Suprapubic skin (tissue), 4 donors: Measurements from ENCODE around the gene KCNJ1. TPM values are rescaled to one million over a fixed set of nuclear protein-coding genes. Genes with fewer than 3 reads are reported as not detected.
A peak's percentile ranks its signal among the peaks of the same experiment; 100 is the strongest.

Experiments
- DNase-seq, 2 donors: peaks; one replicate each; pipeline ENCODE4 v3.0.0-alpha.2; 2019; ENCODE audit warnings: low spot score in 2 of 2
- H3K27ac ChIP-seq: fragments of 200-600 bp; sonication (generic); one replicate; pipeline ENCODE4 v1.5.1; 2019
- H3K27me3 ChIP-seq: fragments of 200-600 bp; sonication (generic); one replicate; pipeline ENCODE4 v1.5.1; 2019
- H3K36me3 ChIP-seq: fragments of 200-600 bp; sonication (generic); one replicate; pipeline ENCODE4 v1.5.1; 2019
- H3K4me1 ChIP-seq: fragments of 200-600 bp; sonication (generic); one replicate; pipeline ENCODE4 v1.5.1; 2019
- H3K4me3 ChIP-seq: fragments of 200-600 bp; sonication (generic); one replicate; pipeline ENCODE4 v1.5.1; 2019; ENCODE audit warnings: mild to moderate bottlenecking
- H3K9me3 ChIP-seq: fragments of 200-600 bp; sonication (generic); one replicate; pipeline ENCODE4 v1.5.1; 2019
- EP300 ChIP-seq: sonication (generic); formaldehyde crosslinking; IDR thresholded peaks from one replicate; pipeline ENCODE4 v1.6.1; 2017; ENCODE audit warnings: antibody characterized with exemption
- POLR2A ChIP-seq, 2 donors: fragments of 450-650 bp; IDR thresholded peaks; one replicate each; pipeline ENCODE4 v1.6.1; 2017; ENCODE audit warnings: antibody characterized with exemption in 2 of 2, mild to moderate bottlenecking in 2 of 2, moderate library complexity in 2 of 2
- POLR2AphosphoS5 ChIP-seq, 3 donors: sonication (generic); formaldehyde crosslinking; IDR thresholded peaks; one replicate each; pipeline ENCODE4 v1.6.1; 2017; ENCODE audit warnings: antibody characterized with exemption in 3 of 3
- WGBS: methylation state at CpG from one replicate; pipeline ENCODE4 v1.1.5; 2018; 5-methylcytosine and 5-hydroxymethylcytosine counted together
- total RNA-seq, 4 donors: library from RNA; depleted of rRNA; stranded (reverse); fragments of >200 nt; gene quantifications; one replicate each; pipeline ENCODE4 v1.1.0, GENCODE V29; 2016
- TF ChIP-seq, protein P1 (sequence below), 2 donors: fragments of 200-600 bp in 1 of 2; fragments of 450-650 bp in 1 of 2; sonication (generic) in 1 of 2; IDR thresholded peaks; one replicate each; pipeline ENCODE4 v1.5.1; 2016 to 2019; ENCODE audit warnings: antibody characterized with exemption in 2 of 2, mild to moderate bottlenecking in 1 of 2, moderate library complexity in 1 of 2

Gene KCNJ1
- total RNA-seq, 4 donors from 2014 or later = 0.18 to 3.0 TPM; not detected in 2

DNA sequence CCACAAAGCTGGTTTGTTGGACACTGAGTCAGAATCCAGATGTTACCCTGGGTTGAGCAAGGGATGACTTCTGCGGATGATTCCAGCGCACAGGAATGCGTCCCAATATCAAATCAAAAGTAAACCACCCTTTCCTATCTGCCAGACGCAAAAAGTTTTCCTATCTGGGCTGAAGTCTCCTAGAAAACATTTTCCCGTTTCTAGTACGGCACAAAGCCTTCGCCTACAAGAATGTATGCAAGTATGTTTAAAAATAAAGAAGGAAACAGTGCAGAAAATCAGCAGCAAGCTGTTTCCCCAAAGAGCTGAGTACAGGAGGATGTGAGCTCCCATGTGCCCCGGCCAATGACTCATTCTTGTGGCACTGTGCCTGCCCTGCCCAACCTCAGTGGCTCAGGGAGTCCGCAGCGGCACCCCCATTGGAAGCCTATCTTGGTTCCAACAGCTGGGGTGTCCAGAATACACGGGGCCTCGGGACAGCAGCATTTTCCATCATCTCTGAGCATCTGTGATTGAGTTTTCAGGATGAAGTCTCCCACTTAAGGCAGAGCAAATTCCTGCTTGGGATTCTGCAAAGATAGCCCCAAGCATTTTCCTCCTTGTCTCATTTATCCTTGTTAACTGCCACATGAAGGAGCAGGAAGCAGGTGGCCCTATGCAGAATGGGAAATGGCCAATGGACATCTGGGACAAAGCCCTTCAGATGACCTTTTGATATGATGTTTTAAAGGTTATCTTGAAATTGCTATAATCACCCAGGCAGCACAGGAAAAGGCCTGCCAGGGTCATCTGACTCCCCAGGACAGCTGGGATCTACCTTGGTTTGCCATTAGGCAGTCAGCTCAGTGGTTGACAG lies 41.5 kb upstream of the KCNJ1 start:
- peak in 1 of 2 donors; percentile 88 for DNase-seq
- Histone ChIP-seq H3K4me1 (peaks cover 48% of the 10 kb centered on the region), H3K36me3 (no peaks in the 10 kb centered on the region), H3K4me3 (peak overlapping the region; percentile 10), H3K9me3 (no peaks in the 10 kb centered on the region), H3K27ac (peak overlapping the region; percentile 59), H3K27me3 (no peaks in the 10 kb centered on the region)
- no peak for TF ChIP-seq EP300
- TF ChIP-seq, protein P1, sequence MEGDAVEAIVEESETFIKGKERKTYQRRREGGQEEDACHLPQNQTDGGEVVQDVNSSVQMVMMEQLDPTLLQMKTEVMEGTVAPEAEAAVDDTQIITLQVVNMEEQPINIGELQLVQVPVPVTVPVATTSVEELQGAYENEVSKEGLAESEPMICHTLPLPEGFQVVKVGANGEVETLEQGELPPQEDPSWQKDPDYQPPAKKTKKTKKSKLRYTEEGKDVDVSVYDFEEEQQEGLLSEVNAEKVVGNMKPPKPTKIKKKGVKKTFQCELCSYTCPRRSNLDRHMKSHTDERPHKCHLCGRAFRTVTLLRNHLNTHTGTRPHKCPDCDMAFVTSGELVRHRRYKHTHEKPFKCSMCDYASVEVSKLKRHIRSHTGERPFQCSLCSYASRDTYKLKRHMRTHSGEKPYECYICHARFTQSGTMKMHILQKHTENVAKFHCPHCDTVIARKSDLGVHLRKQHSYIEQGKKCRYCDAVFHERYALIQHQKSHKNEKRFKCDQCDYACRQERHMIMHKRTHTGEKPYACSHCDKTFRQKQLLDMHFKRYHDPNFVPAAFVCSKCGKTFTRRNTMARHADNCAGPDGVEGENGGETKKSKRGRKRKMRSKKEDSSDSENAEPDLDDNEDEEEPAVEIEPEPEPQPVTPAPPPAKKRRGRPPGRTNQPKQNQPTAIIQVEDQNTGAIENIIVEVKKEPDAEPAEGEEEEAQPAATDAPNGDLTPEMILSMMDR (IDR thresholded peaks at IDR 0.05) = no peak
- no peak for TF ChIP-seq POLR2A (IDR thresholded peaks at IDR 0.05)
- TF ChIP-seq POLR2AphosphoS5 (IDR thresholded peaks at IDR 0.05) = no peak
- 18% methylated on average over 10 of the region's 12 CpGs for WGBS

GRCh38 chr11:128907585-128907984 lies 40.5 kb upstream of the KCNJ1 start:
- Histone ChIP-seq H3K4me3 (no peak overlapping the region), H3K27me3 (no peaks in the 10 kb centered on the region), H3K36me3 (no peaks in the 10 kb centered on the region), H3K27ac (no peak overlapping the region), H3K4me1 (peaks cover 48% of the 10 kb centered on the region), H3K9me3 (no peaks in the 10 kb centered on the region)
- no peak for DNase-seq
- WGBS = 83% methylated on average over 4 of the region's 4 CpGs
- no peak for TF ChIP-seq EP300
- TF ChIP-seq POLR2A (IDR thresholded peaks at IDR 0.05) = no peak
- TF ChIP-seq, protein P1 (IDR thresholded peaks at IDR 0.05) = no peak

GRCh38 chr11:128906185-128907050 lies 39.3 kb upstream of the KCNJ1 start:
- no peak for DNase-seq
- Histone ChIP-seq H3K4me3 (peak overlapping the region; percentile 65), H3K27me3 (no peaks in the 10 kb centered on the region), H3K27ac (no peak overlapping the region), H3K4me1 (peaks cover 48% of the 10 kb centered on the region), H3K36me3 (no peaks in the 10 kb centered on the region), H3K9me3 (no peaks in the 10 kb centered on the region)
- TF ChIP-seq, protein P1 (IDR thresholded peaks at IDR 0.05) = no peak
- no peak for TF ChIP-seq EP300
- TF ChIP-seq POLR2A (IDR thresholded peaks at IDR 0.05) = no peak
- TF ChIP-seq POLR2AphosphoS5 (IDR thresholded peaks at IDR 0.05) = no peak
- WGBS = 64% methylated on average over 8 of the region's 8 CpGs

DNA sequence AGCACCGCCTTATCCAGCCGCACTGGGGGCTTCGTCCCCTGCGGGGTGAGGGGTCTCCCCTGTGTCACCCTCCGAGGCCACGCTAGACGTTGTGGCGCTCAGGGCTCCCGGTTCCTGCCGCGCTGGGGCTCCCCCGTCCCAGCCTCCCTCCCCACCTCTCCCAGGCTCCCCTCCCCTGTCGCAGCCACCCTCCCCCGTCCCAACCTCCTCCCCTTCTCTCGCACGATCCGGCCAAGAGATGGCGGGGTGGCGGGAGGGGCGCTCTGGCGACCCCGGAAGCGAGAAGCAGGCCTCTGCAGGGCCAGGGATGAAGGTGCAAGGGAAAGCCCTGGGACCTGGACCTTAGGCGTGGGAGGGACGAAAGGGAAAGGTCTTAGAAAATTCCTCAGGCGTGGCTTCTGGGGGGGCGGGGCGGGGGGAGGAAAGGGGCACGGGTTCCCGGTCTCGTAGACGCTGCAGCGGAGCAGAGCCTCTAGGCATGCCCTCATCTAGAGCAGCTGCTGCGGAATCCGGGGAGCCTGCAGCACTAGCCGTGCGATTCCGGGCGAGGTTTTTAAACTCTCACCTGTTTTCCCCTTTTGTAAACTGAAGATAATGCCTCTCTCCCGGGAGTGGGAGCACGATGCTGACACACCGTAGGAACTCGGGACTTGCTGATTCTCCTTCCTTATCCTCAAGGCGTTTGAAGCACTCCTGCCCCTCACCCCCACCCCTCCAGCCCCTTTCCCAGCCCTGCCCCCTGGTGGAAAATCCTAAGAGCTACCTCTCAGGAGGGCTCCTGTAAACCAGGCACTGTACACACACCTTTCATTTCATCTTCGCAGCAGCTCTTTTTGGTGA lies 38.5 kb upstream of the KCNJ1 start:
- no peak for TF ChIP-seq POLR2A (IDR thresholded peaks at IDR 0.05)
- TF ChIP-seq, protein P1 (IDR thresholded peaks at IDR 0.05) = peak in 1 of 2 donors; percentile 37
- Histone ChIP-seq H3K9me3 (no peaks in the 10 kb centered on the region), H3K36me3 (no peaks in the 10 kb centered on the region), H3K4me1 (peaks cover 48% of the 10 kb centered on the region), H3K27ac (peak overlapping the region; percentile 77), H3K27me3 (no peaks in the 10 kb centered on the region), H3K4me3 (peak overlapping the region; percentile 65)
- 4% methylated on average over 26 of the region's 45 CpGs for WGBS
- no peak for DNase-seq
